Right lobe of liver (tissue), 6 donors: ENCODE results near the gene KRT40. TPM values are rescaled to one million over a fixed set of nuclear protein-coding genes. Genes with fewer than 3 reads are reported as not detected.

Experiments
- ATAC-seq, 4 donors: fragments of 200-7000 bp; cut with Tn5 transposase; one replicate each; pipeline ENCODE4 v1.9.1; 2020; ENCODE audit warnings: mild to moderate bottlenecking in 4 of 4, moderate library complexity in 4 of 4
- DNase-seq, 3 donors: peaks; one replicate each; pipeline ENCODE4 v3.0.0-alpha.2; 2020
- H3K27ac ChIP-seq, 3 donors: fragments of 200-600 bp; one replicate each; pipeline ENCODE4 v1.8.0; 2022
- H3K27me3 ChIP-seq, 2 donors: fragments of 200-600 bp; one replicate each; pipeline ENCODE4 v1.8.0; 2022
- H3K36me3 ChIP-seq, 4 donors: fragments of 200-600 bp; sonication (generic) in 1 of 4; one replicate each; pipeline versions ENCODE4 v1.5.1 to v1.8.0; 2017 to 2022; ENCODE audit warnings: control low read depth in 1 of 4
- H3K4me1 ChIP-seq, 4 donors: fragments of 200-600 bp; sonication (generic) in 1 of 4; one replicate each; pipeline versions ENCODE4 v1.5.1 to v1.8.0; 2017 to 2022; ENCODE audit warnings: control low read depth in 1 of 4
- H3K4me3 ChIP-seq, 3 donors: fragments of 200-600 bp; one replicate each; pipeline ENCODE4 v1.8.0; 2022
- H3K9me3 ChIP-seq, 4 donors: fragments of 200-600 bp; sonication (generic) in 1 of 4; one replicate each; pipeline versions ENCODE4 v1.5.1 to v1.8.0; 2017 to 2022; ENCODE audit warnings: control low read depth in 1 of 4
- CTCF ChIP-seq, 4 donors: fragments of 200-600 bp in 3 of 4; fragments of 450-650 bp in 1 of 4; IDR thresholded peaks; one replicate each; pipeline versions ENCODE4 v1.5.1 to v1.8.0; 2016 to 2022; ENCODE audit warnings: antibody characterized with exemption in 4 of 4, mild to moderate bottlenecking in 2 of 4
- POLR2A ChIP-seq: fragments of 450-650 bp; IDR thresholded peaks from one replicate; pipeline ENCODE4 v1.6.1; 2017; ENCODE audit warnings: antibody characterized with exemption, mild to moderate bottlenecking
- WGBS: methylation state at CpG from one replicate; pipeline ENCODE4 v1.1.6; 2018; ENCODE audit warnings: low coverage, low lambda C conversion rate; ENCODE audit not compliant: insufficient coverage; ENCODE audit errors: missing lambda C conversion rate; 5-methylcytosine and 5-hydroxymethylcytosine counted together
- intact Hi-C, 2 donors: fragments of 100-400 bp; cut with DNase I; formaldehyde crosslinking; loops; one replicate each; pipeline versions ENCODE4 v1.11.2 to v1.14.1; 2022
- total RNA-seq, 6 experiments: library from RNA; depleted of rRNA in 2 of 6; stranded (reverse); fragments of >200 nt in 2 of 6; fragmentation: NEBNext Ultra II Directional in 3 of 6; extraction: Animal tissue kit (Norgen Biotek cat#: 25700) in 3 of 6; gene quantifications; one replicate each; pipeline versions ENCODE4 v1.1.0 to v1.2.4, GENCODE V29; 2016 to 2023
- donor health status: DM: no; HTN: yes; CAD: no.
- donor health status: DM: no; HTN: no; CAD: no.
- donor health status: DM: no; HTN: no; CAD: no.
- donor health status: DM: no; HTN: yes; CAD: no.
- donor health status: DM: no; HTN: yes; CAD: no.

KRT40 gene
- total RNA-seq, 6 experiments from 2014 or later = not detected

- ATAC-seq = no peak
- DNase-seq = no peak
- 18% methylated on average over 1 of the region's 1 CpG for WGBS
- Histone ChIP-seq H3K27ac (no peak overlapping the region), H3K36me3 (no peaks in the 10 kb centered on the region), H3K4me3 (no peak overlapping the region), H3K27me3 (no peaks in the 10 kb centered on the region), H3K9me3 (no peaks in the 10 kb centered on the region), H3K4me1 (no peaks in the 10 kb centered on the region)
- no peak for TF ChIP-seq POLR2A
- no peak for TF ChIP-seq CTCF (IDR thresholded peaks at IDR 0.05)
- intact Hi-C loops = no loop called here
Measured at GRCh38 chr17:41013606-41014005, 29.5 kb upstream of the KRT40 start.

- ATAC-seq (no peak), DNase-seq (no peak)
- intact Hi-C loops = no loop called here
- H3K9me3 ChIP-seq = no peaks in the 10 kb centered on the region
- 67% methylated on average over 3 of the region's 3 CpGs for WGBS
- H3K27me3 ChIP-seq = no peaks in the 10 kb centered on the region
- no peaks in the 10 kb centered on the region for H3K36me3 ChIP-seq
- no peak for TF ChIP-seq CTCF (IDR thresholded peaks at IDR 0.05)
- TF ChIP-seq POLR2A = no peak
- no peak overlapping the region for H3K4me3 ChIP-seq
- no peaks in the 10 kb centered on the region for H3K4me1 ChIP-seq
- H3K27ac ChIP-seq = no peak overlapping the region
Measured at GRCh38 chr17:41013181-41013580, 29.1 kb upstream of the KRT40 start.

- no peaks in the 10 kb centered on the region for H3K9me3 ChIP-seq
- TF ChIP-seq POLR2A (no peak), CTCF (IDR thresholded peaks at IDR 0.05) (no peak)
- no peak for ATAC-seq
- no peaks in the 10 kb centered on the region for H3K36me3 ChIP-seq
- WGBS = 67% methylated on average over 6 of the region's 6 CpGs
- DNase-seq = no peak
- no peaks in the 10 kb centered on the region for H3K4me1 ChIP-seq
- H3K27me3 ChIP-seq = no peaks in the 10 kb centered on the region
- intact Hi-C loops = no loop called here
- H3K27ac ChIP-seq = no peak overlapping the region
- H3K4me3 ChIP-seq = no peak overlapping the region
Measured at GRCh38 chr17:41012326-41013120, 28.4 kb upstream of the KRT40 start.

GRCh38 chr17:41010441-41010840, 26.3 kb upstream of the KRT40 start:
- intact Hi-C loops = no loop called here
- ATAC-seq (no peak), DNase-seq (no peak)
- TF ChIP-seq POLR2A (no peak), CTCF (IDR thresholded peaks at IDR 0.05) (no peak)
- no peaks in the 10 kb centered on the region for H3K4me1 ChIP-seq
- H3K27me3 ChIP-seq = no peaks in the 10 kb centered on the region
- no peak overlapping the region for H3K27ac ChIP-seq
- no peak overlapping the region for H3K4me3 ChIP-seq
- no peaks in the 10 kb centered on the region for H3K9me3 ChIP-seq
- H3K36me3 ChIP-seq = no peaks in the 10 kb centered on the region
